Activated CD8-positive, alpha-beta T cell treated with anti-CD3 and anti-CD28 coated beads for 36 hours (primary cell): ENCODE data around the gene TMEM121. TPM values are rescaled to one million over a fixed set of nuclear protein-coding genes. Genes with fewer than 3 reads are reported as not detected.

Experiments used
- ATAC-seq: fragments of 200-7000 bp; cut with Tn5 transposase; one replicate; pipeline ENCODE4 v1.10.0; 2021; ENCODE audit warnings: mild to moderate bottlenecking, moderate library complexity
- CTCF ChIA-PET: fragments of 350-600 bp; sonication (Branson Sonifier 250); formaldehyde crosslinking; loops from one replicate; lab custom pipeline; 2021; ENCODE audit warnings: antibody characterized with exemption; lab: Charles Lee
- POLR2A ChIA-PET: fragments of 350-600 bp; sonication (Branson Sonifier 250); formaldehyde crosslinking; loops from one replicate; lab custom pipeline; 2021; ENCODE audit warnings: antibody characterized with exemption; lab: Charles Lee
- DNase-seq: peaks from one replicate; pipeline ENCODE4 v3.0.0-alpha.2; 2020
- H3K27ac Mint-ChIP-seq: one replicate; pipeline ENCODE4 v1.8.0; 2021; ENCODE audit warnings: mild to moderate bottlenecking, mixed read lengths
- H3K27me3 Mint-ChIP-seq: one replicate; pipeline ENCODE4 v1.8.0; 2021; ENCODE audit warnings: mixed read lengths
- H3K36me3 Mint-ChIP-seq: one replicate; pipeline ENCODE4 v1.8.0; 2021; ENCODE audit warnings: low read depth, mixed read lengths
- H3K4me1 Mint-ChIP-seq: one replicate; pipeline ENCODE4 v1.8.0; 2021; ENCODE audit warnings: low read depth, mixed read lengths
- H3K4me3 Mint-ChIP-seq: one replicate; pipeline ENCODE4 v1.8.0; 2021; ENCODE audit warnings: mild to moderate bottlenecking, moderate library complexity, mixed read lengths
- H3K9me3 Mint-ChIP-seq: one replicate; pipeline ENCODE4 v1.8.0; 2021; ENCODE audit warnings: mixed read lengths
- intact Hi-C: fragments of 100-400 bp; cut with micrococcal nuclease; formaldehyde crosslinking; loops from one replicate; pipeline ENCODE4 v1.10.0; 2022
- total RNA-seq, 2 experiments: library from RNA; stranded (reverse); gene quantifications; one replicate each; pipeline ENCODE4 v1.2.3, GENCODE V29; 2021
- TF ChIP-seq, protein P1 (sequence below): fragments of 200-600 bp; IDR thresholded peaks from one replicate; pipeline ENCODE4 v1.8.0; 2022; ENCODE audit warnings: antibody characterized with exemption, mild to moderate bottlenecking

Gene TMEM121
- total RNA-seq, 2 experiments from 2014 or later, result 12.0 to 12.1 TPM

DNA sequence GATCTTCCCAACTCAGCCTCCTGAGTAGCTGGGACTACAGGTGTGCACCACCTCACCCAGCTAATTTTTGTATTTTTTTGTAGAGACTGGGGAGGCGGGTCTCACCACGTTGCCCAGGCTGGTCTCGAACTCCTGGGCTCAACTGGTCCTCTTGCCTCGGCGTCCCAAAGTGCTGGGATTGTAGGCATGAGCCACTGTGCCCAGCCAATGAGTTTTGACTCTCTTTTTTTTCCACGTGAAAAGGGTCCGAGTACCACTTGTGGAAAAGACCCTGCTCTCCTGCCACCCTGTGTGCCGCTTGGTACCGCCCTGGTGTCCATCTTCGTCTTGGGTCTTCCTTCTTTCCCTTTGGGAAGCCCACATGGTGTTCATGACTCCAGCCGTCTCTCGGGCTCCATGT is 17.8 kb upstream of the TMEM121 start:
- no peak for ATAC-seq
- ChIA-PET CTCF (no interaction called here), POLR2A (interaction anchor here (1.4 kb wide), 1 partner anchor 11 kb away, joined by 5 read pairs; no protein-coding TSS in a partner anchor)
- peaks cover 20% of the 10 kb centered on the region for H3K27me3 Mint-ChIP-seq
- DNase-seq, result no peak
- H3K9me3 Mint-ChIP-seq, result no peaks in the 10 kb centered on the region
- intact Hi-C loops, result no loop called here
- no peak overlapping the region for H3K4me3 Mint-ChIP-seq
- H3K36me3 Mint-ChIP-seq, result no peaks in the 10 kb centered on the region
- H3K27ac Mint-ChIP-seq, result no peak overlapping the region
- no peaks in the 10 kb centered on the region for H3K4me1 Mint-ChIP-seq
- TF ChIP-seq, protein P1, sequence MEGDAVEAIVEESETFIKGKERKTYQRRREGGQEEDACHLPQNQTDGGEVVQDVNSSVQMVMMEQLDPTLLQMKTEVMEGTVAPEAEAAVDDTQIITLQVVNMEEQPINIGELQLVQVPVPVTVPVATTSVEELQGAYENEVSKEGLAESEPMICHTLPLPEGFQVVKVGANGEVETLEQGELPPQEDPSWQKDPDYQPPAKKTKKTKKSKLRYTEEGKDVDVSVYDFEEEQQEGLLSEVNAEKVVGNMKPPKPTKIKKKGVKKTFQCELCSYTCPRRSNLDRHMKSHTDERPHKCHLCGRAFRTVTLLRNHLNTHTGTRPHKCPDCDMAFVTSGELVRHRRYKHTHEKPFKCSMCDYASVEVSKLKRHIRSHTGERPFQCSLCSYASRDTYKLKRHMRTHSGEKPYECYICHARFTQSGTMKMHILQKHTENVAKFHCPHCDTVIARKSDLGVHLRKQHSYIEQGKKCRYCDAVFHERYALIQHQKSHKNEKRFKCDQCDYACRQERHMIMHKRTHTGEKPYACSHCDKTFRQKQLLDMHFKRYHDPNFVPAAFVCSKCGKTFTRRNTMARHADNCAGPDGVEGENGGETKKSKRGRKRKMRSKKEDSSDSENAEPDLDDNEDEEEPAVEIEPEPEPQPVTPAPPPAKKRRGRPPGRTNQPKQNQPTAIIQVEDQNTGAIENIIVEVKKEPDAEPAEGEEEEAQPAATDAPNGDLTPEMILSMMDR, result no peak

DNA sequence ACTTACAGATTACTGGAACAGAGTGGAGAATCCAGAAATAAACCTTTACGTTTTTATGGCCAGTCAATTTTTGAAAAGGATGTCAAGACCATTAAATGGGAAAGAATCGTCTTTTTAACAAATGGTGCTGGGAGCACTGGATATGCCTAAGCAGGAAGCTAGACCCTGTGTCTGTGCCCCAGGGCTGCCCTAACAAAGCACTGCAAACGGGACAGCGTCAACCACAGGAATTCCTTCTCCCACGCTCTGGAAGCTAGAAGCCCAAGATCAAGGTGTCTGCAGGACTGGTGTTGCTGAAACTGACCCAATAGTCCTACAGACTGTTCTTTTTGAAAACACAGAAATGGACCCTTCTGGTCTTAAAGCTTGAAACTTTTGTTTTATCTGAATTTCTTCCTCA is 9.3 kb upstream of the TMEM121 start:
- Mint-ChIP-seq H3K9me3 (peaks cover 2% of the 10 kb centered on the region), H3K36me3 (no peaks in the 10 kb centered on the region), H3K27ac (no peak overlapping the region), H3K27me3 (peaks cover 32% of the 10 kb centered on the region), H3K4me3 (no peak overlapping the region), H3K4me1 (no peaks in the 10 kb centered on the region)
- ChIA-PET CTCF (interaction anchor here (0.7 to 1.7 kb wide), 3 partner anchors 25 to 146 kb away, joined by 3 read pairs; no protein-coding TSS in a partner anchor), POLR2A (no interaction called here)
- TF ChIP-seq, protein P1, result no peak
- intact Hi-C loops, result no loop called here
- ATAC-seq, result no peak
- DNase-seq, result no peak

DNA sequence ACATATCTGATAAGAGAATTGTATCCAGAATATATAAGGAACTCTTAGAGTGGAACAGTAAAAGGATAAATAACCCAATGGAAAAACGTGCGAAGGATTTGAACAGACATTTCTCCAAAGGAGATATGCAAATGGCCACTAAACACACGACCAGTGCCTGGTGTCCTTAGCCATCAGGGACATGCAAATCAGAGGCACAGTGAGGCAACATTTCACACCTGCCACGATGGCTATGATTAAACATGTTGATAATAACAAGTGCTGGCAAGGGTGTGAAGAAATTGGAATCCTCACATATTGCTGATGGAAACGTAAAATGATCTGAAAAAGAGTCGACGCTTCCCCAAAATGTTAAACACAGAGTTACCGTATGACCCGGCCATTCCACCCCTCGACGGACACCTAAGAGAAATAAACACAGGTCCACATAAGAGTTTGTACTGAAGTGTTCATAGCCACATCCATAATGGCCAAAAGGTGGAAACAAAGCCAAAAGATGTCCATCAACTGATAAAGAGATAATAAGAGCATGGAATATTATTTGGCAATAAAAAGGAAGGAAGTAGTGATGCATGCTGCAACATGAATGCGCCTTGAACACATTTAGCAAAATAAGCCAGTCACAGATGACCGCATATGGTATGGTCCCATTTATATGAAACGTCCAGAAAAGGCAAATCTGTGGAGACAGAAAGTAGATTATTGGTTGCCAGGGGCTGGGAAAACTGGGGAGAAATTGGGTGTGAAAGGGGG is 6.3 kb upstream of the TMEM121 start:
- DNase-seq (no peak), ATAC-seq (no peak)
- intact Hi-C loops, result no loop called here
- ChIA-PET CTCF (no interaction called here), POLR2A (no interaction called here)
- H3K9me3 Mint-ChIP-seq, result peaks cover 4% of the 10 kb centered on the region
- peaks cover 27% of the 10 kb centered on the region for H3K27me3 Mint-ChIP-seq
- no peak overlapping the region for H3K27ac Mint-ChIP-seq
- no peaks in the 10 kb centered on the region for H3K36me3 Mint-ChIP-seq
- H3K4me1 Mint-ChIP-seq, result no peaks in the 10 kb centered on the region
- TF ChIP-seq, protein P1, result no peak
- no peak overlapping the region for H3K4me3 Mint-ChIP-seq

DNA sequence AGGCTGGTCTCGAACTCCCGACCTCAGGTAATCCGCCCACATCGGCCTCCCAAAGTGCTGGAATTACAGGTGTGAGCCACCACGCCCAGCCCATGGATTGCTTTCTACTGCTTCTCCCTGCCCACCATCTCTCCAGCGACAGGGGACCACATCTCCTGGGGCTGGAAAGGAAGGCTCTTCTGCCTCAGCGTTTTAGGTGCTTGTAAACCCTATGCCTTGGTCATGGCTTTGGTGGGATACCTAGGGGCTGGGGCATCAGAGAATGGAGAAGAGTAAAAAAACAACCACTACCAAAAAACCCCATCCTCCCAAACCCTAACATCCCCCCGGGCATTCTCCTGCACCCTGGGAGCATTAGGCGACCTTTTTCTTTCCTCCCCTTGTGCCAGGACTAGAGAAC is 1.1 kb upstream of the TMEM121 start:
- ATAC-seq (no peak), DNase-seq (no peak)
- POLR2A ChIA-PET, result no interaction called here
- peaks cover 10% of the 10 kb centered on the region for H3K36me3 Mint-ChIP-seq
- intact Hi-C loops, result no loop called here
- peaks cover 10% of the 10 kb centered on the region for H3K4me1 Mint-ChIP-seq
- CTCF ChIA-PET, result interaction anchor here (1.2 kb wide), 1 partner anchor 45 kb away, joined by 3 read pairs; no protein-coding TSS in a partner anchor
- peaks cover 5% of the 10 kb centered on the region for H3K27me3 Mint-ChIP-seq
- peaks cover 4% of the 10 kb centered on the region for H3K9me3 Mint-ChIP-seq
- no peak overlapping the region for H3K27ac Mint-ChIP-seq
- peak overlapping the region; percentile 36 for H3K4me3 Mint-ChIP-seq
- TF ChIP-seq, protein P1, result no peak

DNA sequence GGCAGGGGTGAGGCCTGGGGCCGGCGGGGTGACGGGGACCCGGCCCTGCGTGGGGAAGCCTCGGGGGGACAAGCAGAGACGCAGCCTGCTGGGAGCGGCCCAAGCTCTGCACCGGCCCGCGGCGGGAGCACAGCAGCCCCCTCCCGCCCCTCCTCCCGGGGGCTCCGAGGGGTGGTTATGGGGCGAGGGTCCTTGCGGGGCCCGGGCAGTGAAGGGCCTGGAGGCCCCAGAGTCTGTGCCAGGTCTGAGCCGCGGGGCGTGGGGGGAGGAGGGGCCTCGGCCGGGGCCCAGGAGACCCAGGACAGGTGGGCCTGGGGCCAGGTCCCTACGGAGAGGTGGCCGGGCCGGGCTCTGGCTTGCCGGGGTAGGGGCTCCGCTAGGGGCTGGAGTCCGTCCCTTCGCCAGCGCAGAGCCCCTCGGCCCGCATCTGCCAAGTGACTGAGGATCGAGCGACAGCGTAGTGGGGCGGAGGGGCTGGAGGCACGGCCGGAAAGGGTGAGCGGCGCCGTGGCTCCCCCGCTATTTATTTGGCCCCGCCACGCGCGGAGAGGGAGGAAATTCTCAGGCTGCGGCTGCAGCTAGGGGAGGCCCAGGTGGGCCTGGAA is 495 bp downstream of the TMEM121 start:
- Mint-ChIP-seq H3K36me3 (peaks cover 10% of the 10 kb centered on the region), H3K4me3 (peak overlapping the region; percentile 81), H3K27me3 (peaks cover 3% of the 10 kb centered on the region), H3K9me3 (peaks cover 4% of the 10 kb centered on the region), H3K4me1 (peaks cover 10% of the 10 kb centered on the region), H3K27ac (peak overlapping the region; percentile 67)
- TF ChIP-seq, protein P1, result no peak
- DNase-seq, result peak; percentile 33
- intact Hi-C loops, result no loop called here
- no peak for ATAC-seq
- CTCF ChIA-PET, result no interaction called here
- POLR2A ChIA-PET, result interaction anchor here (0.5 kb wide), 1 partner anchor 21 kb away, joined by 4 read pairs; no protein-coding TSS in a partner anchor
